SK-N-SH (cell line): ENCODE measurements around the gene MED27.

Source experiments
- CTCF ChIP-seq: fragments of 200-600 bp; sonication (generic); IDR thresholded peaks from 2 replicates; pipeline ENCODE4 v1.6.1; 2017; ENCODE audit warnings: antibody characterized with exemption, mild to moderate bottlenecking, moderate library complexity
- EZH2phosphoT487 ChIP-seq: fragments of 200-600 bp; sonication (generic); IDR thresholded peaks from 2 replicates; pipeline ENCODE4 v1.6.1; 2017; ENCODE audit warnings: low read depth, mixed run types, mild to moderate bottlenecking, antibody characterized with exemption, moderate library complexity, borderline replicate concordance
- GABPA ChIP-seq: IDR thresholded peaks from 2 replicates; pipeline ENCODE4 v1.4.0; 2012; ENCODE audit warnings: low read depth, mild to moderate bottlenecking
- MAX ChIP-seq: IDR thresholded peaks from 2 replicates; pipeline ENCODE4 v1.4.0; 2012; ENCODE audit warnings: low read depth
- MEF2A ChIP-seq: IDR thresholded peaks from 2 replicates; pipeline ENCODE4 v1.4.0; 2012; ENCODE audit warnings: low read depth, borderline replicate concordance
- POLR2AphosphoS5 ChIP-seq: IDR thresholded peaks from 2 replicates; pipeline ENCODE4 v1.6.1; 2012; ENCODE audit warnings: low read depth, low read length
- RCOR1 ChIP-seq: fragments of 150-350 bp; IDR thresholded peaks from 2 replicates; pipeline ENCODE4 v1.6.1; 2017; ENCODE audit warnings: antibody characterized with exemption, low read length
- REST ChIP-seq: IDR thresholded peaks from 2 replicates; pipeline ENCODE4 v1.6.1; 2012; ENCODE audit warnings: mild to moderate bottlenecking, low read depth, low read length, moderate library complexity
- RXRA ChIP-seq: IDR thresholded peaks from 2 replicates; pipeline ENCODE4 v1.4.0; 2012; ENCODE audit warnings: low read depth, mild to moderate bottlenecking, borderline replicate concordance
- TAF1 ChIP-seq: IDR thresholded peaks from 2 replicates; pipeline ENCODE4 v1.6.1; 2012; ENCODE audit warnings: low read depth, mild to moderate bottlenecking, low read length, moderate library complexity, borderline replicate concordance
- YY1 ChIP-seq: IDR thresholded peaks from 2 replicates; pipeline ENCODE4 v1.4.0; 2012; ENCODE audit warnings: low read depth, mild to moderate bottlenecking
- ZBTB33 ChIP-seq: IDR thresholded peaks from 2 replicates; pipeline ENCODE4 v1.4.0; 2012; ENCODE audit warnings: low read depth, borderline replicate concordance

GRCh38 chr9:131844745-131845118 is 234.9 kb downstream of the MED27 start:
- TF ChIP-seq ZBTB33 (no peak), EZH2phosphoT487 (no peak), REST (no peak), YY1 (no peak), MEF2A (no peak), CTCF (no peak), MAX (no peak), RCOR1 (no peak), TAF1 (no peak), POLR2AphosphoS5 (no peak), GABPA (no peak), RXRA (no peak)
